GM12892 (cell line): ENCODE results near the gene SYT2.

Experiments
- POLR2A ChIP-seq: IDR thresholded peaks from 2 replicates; pipeline ENCODE4 v1.6.1; 2011; ENCODE audit warnings: low read depth, low read length, control low read depth
- POLR2AphosphoS5 ChIP-seq: IDR thresholded peaks from 2 replicates; pipeline ENCODE4 v1.6.1; 2011; ENCODE audit warnings: low read depth, low read length, control low read depth
- TAF1 ChIP-seq: IDR thresholded peaks from 2 replicates; pipeline ENCODE4 v1.6.1; 2011; ENCODE audit warnings: low read depth, mild to moderate bottlenecking, control low read depth, low read length, borderline replicate concordance

GRCh38 chr1:202590975-202591411, 119.3 kb downstream of the SYT2 start:
- TF ChIP-seq POLR2A (no peak), POLR2AphosphoS5 (no peak), TAF1 (no peak)
